GM19455 (cell line): ENCODE data around the gene SNX4.
"Not testable (repeated sequence)": the region's sequence is repeated elsewhere in the genome, so short reads cannot be mapped to it uniquely, and the experiment has no call there.

Experiments used
- ATAC-seq: cut with Tn5 transposase; IDR thresholded peaks from one replicate; pipeline ENCODE4 v1.9.1; 2021; ENCODE audit not compliant: unreplicated experiment

Gene SNX4

GRCh38 chr3:125406070-125406469, 113.9 kb downstream of the SNX4 start:
- no peak for ATAC-seq

GRCh38 chr3:125405515-125405914, 114.5 kb downstream of the SNX4 start:
- ATAC-seq, result not testable (repeated sequence)

DNA sequence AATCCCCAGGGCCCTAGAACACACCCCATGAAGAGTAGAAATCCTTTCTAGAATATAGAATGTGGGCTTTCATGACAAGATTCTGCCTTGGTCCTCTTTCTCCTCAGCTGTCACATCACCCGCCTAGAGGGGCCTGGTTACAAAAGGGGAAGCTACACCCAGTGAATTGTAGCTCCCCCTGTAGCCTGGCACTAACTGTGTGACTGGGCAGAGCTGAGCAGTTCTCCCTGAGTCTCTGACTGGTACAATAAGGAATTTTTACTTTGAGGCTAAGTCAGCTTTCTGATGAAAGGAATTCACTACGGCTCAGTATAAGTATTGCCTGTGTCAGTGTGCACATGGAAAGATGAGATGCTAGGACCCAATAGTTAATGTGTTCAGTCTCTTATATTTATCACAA, 116.2 kb downstream of the SNX4 start:
- ATAC-seq, result no peak

DNA sequence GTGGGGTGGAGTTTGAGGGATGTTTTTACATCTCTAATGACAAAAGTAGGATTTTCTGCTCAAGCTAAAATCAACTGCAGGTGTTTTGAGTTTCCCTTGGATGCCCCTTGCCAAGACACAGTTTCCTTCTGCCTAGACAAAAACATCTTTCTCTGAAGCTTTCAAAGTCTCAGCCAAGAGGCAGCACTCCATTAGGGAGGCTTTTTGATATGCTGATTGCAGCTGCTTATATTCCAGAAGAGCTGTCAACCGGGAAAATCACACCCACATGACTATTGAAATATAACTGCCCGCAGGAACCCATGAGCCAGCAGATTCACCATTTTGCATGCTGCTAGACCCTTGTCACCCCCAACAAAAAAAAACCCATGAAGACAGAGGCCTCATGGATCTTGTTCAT, 117.4 kb downstream of the SNX4 start:
- no peak for ATAC-seq

DNA sequence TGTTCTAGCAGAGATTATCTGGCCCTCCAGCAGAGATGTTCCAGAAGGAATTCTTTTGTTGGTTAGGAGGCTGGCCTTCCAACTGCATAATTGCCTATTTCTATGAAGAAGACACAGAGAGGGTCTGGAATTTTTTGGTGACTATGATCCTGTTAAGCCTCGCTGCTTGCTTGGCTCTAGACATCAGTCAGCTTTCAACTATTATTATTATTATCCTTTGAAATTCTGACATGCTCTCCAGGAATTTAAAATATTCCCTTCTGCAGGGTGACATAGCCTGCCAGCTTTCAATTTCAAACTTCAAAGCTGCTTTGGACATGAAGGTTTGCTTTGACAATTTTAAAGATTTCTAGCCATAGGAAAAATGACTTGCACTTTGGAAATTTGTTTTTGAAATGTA, 118.6 kb downstream of the SNX4 start:
- ATAC-seq, result no peak

DNA sequence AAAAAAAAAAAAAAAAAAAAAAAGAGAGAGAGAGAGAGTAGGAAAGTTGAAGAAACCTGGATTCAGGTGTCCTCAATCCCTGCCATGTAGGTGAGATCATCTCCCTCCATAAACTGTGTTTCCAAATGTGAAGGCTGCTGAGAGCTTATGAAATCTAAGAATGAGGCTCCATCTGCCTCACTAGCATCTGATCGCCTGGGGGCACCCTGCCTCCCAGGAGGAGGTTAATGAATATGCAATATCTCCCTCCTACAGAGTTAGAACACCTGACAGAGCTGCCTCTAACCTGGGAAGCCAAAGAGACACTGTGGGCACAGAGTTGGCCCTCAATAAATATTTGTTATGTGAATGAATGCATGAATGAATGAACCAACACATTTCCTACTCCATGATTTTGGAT, 121.0 kb downstream of the SNX4 start:
- ATAC-seq, result no peak
